Caco-2 (cell line): ENCODE data around the gene ANAPC2. TPM values are rescaled to one million over a fixed set of nuclear protein-coding genes. Genes with fewer than 3 reads are reported as not detected.
A peak's percentile ranks its signal among the peaks of the same experiment; 100 is the strongest.

ENCODE experiments used
- BruUV-seq: library from RNA; stranded (reverse); fragments of 400-500 nt; replicated peaks from 2 replicates; lab custom pipeline; 2021; lab: Mats Ljungman, UMichigan
- CTCF ChIA-PET: fragments of 300-600 bp; sonication (Branson Sonifier 250); formaldehyde crosslinking; loops from one replicate; lab custom pipeline; 2022; ENCODE audit warnings: antibody characterized with exemption; lab: Charles Lee
- POLR2A ChIA-PET: fragments of 300-600 bp; sonication (Branson Sonifier 250); formaldehyde crosslinking; loops from one replicate; lab custom pipeline; 2022; ENCODE audit warnings: antibody characterized with exemption; lab: Charles Lee
- DNase-seq, 2 experiments: peaks; one replicate each; pipeline versions ENCODE4 v3.0.0 to v3.0.0-alpha.2; 2020 to 2022
- H3K27me3 ChIP-seq: replicated peaks from 2 replicates; pipeline ENCODE4 v1.6.0; 2011; ENCODE audit warnings: low read length; ENCODE audit not compliant: control insufficient read depth, insufficient read depth
- H3K36me3 ChIP-seq: 2 replicates; pipeline ENCODE4 v1.5.1; 2011; ENCODE audit warnings: low read length; ENCODE audit not compliant: control insufficient read depth, insufficient read depth
- H3K4me1 ChIP-seq: fragments of 250-450 bp; sonication (Bioruptor Pico); 2 replicates; pipeline ENCODE4 v1.5.1; 2020; ENCODE audit warnings: mild to moderate bottlenecking
- H3K4me3 ChIP-seq: 2 replicates; pipeline ENCODE4 v1.5.1; 2011; ENCODE audit warnings: low read depth, mild to moderate bottlenecking, control low read depth, low read length
- H3K9me3 ChIP-seq: fragments of 250-450 bp; sonication (Bioruptor Pico); 2 replicates; pipeline ENCODE4 v1.5.1; 2020; ENCODE audit warnings: mild to moderate bottlenecking, moderate library complexity
- H3K27ac Mint-ChIP-seq: one replicate; pipeline ENCODE4 v1.8.0; 2022; ENCODE audit warnings: mixed read lengths; ENCODE audit not compliant: unreplicated experiment
- H3K27me3 Mint-ChIP-seq: one replicate; pipeline ENCODE4 v1.8.0; 2022; ENCODE audit warnings: mixed read lengths; ENCODE audit not compliant: insufficient read depth, unreplicated experiment
- H3K36me3 Mint-ChIP-seq: one replicate; pipeline ENCODE4 v1.8.0; 2022; ENCODE audit warnings: mild to moderate bottlenecking, mixed read lengths; ENCODE audit not compliant: insufficient read depth, unreplicated experiment
- H3K4me1 Mint-ChIP-seq: one replicate; pipeline ENCODE4 v1.8.0; 2022; ENCODE audit warnings: low read depth, mixed read lengths; ENCODE audit not compliant: unreplicated experiment
- H3K4me3 Mint-ChIP-seq: one replicate; pipeline ENCODE4 v1.8.0; 2022; ENCODE audit warnings: mild to moderate bottlenecking, moderate library complexity, mixed read lengths; ENCODE audit not compliant: unreplicated experiment
- H3K9me3 Mint-ChIP-seq: one replicate; pipeline ENCODE4 v1.8.0; 2022; ENCODE audit warnings: mixed read lengths; ENCODE audit not compliant: unreplicated experiment
- intact Hi-C: fragments of 100-400 bp; cut with micrococcal nuclease; formaldehyde crosslinking; loops from one replicate; pipeline ENCODE4 v1.10.0; 2022; ENCODE audit not compliant: unreplicated experiment
- total RNA-seq: library from RNA; stranded (reverse); gene quantifications from 2 replicates; pipeline ENCODE4 v1.2.3, GENCODE V29; 2022
- TF ChIP-seq, protein P1 (sequence below), 2 experiments: fragments of 200-600 bp in 1 of 2; IDR thresholded peaks; 1 replicate in 1 of 2; 2 replicates in 1 of 2; pipeline versions ENCODE4 v1.5.1 to v1.8.0; 2011 to 2022; ENCODE audit warnings: antibody characterized with exemption in 1 of 2, control low read depth in 1 of 2, inconsistent platforms in 1 of 2, low read depth in 1 of 2, low read length in 1 of 2, mild to moderate bottlenecking in 1 of 2, moderate library complexity in 1 of 2; ENCODE audit not compliant: insufficient read depth in 1 of 2, severe bottlenecking in 1 of 2, unreplicated experiment in 1 of 2

ANAPC2 gene
- total RNA-seq, 1 experiment from 2014 or later, result 67.5 TPM

DNA sequence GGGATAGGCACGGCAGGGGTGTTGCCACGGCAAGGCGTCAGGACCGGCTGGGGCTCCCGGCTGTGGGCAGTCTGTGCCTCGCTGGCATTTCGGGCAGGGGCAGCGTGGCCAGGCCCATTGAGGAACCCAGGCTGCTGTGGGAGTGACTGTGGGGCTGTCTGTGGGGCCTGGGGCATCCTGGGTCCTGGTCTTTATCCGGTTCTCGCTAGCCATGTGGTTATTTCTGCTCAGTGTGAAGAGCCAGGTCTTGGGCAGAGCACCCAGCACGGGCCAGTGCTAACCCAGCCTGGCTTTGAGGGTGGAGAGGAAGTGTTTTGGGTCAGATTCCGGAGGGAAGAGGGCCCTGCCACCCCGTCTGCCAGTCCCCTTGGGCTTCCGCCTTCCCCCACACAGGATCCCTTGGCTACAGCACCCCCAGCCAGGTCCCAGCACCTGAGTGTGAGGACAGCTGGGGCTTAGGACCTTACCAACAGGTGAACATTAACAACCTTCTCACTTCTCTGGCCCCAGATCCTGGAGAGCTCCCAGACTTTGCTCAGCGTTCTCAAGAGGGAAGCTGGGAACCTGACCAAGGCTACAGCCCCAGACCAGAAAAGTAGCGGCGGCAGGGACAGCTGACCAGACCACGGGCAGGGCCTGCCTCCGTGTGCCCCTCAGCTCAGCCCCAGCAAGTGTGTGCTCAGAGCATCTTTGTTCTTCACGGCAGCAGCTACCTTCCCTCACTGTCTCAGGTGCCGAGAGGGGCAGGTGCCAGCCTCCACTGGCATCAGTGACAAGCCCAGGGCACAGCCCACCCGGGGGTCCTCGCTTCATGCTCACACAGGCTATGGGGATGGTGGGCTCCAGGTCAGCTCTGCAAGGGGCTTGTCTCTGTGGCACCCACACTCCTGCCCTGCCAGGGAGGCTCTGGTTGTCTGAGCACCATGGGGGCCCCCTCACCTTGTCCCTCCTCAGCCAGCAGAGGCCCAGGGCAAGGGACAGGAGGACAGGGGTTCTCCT lies 1.2 kb upstream of the ANAPC2 start:
- Histone ChIP-seq H3K9me3 (no peaks in the 10 kb centered on the region), H3K36me3 (peaks cover 3% of the 10 kb centered on the region), H3K4me1 (peaks cover 16% of the 10 kb centered on the region), H3K4me3 (peak overlapping the region; percentile 96), H3K27me3 (no peaks in the 10 kb centered on the region)
- ChIA-PET CTCF (interaction anchor here (0.6 to 3.0 kb wide), 21 partner anchors 9 to 160 kb away, joined by 3 to 22 read pairs (median 6); partner anchors contain the start of genes LRRC26, MAN1B1, RNF224 and SAPCD2), POLR2A (interaction anchor here (0.7 to 1.8 kb wide), 14 partner anchors 9 to 143 kb away, joined by 3 to 21 read pairs (median 4); partner anchors contain the start of genes LRRC26, MAN1B1, NELFB and RNF208)
- Mint-ChIP-seq H3K4me1 (peaks cover 20% of the 10 kb centered on the region), H3K27ac (peak overlapping the region; percentile 93), H3K27me3 (no peaks in the 10 kb centered on the region), H3K4me3 (peak overlapping the region; percentile 98), H3K9me3 (no peaks in the 10 kb centered on the region), H3K36me3 (peaks cover 42% of the 10 kb centered on the region)
- no peak for DNase-seq
- TF ChIP-seq, protein P1, sequence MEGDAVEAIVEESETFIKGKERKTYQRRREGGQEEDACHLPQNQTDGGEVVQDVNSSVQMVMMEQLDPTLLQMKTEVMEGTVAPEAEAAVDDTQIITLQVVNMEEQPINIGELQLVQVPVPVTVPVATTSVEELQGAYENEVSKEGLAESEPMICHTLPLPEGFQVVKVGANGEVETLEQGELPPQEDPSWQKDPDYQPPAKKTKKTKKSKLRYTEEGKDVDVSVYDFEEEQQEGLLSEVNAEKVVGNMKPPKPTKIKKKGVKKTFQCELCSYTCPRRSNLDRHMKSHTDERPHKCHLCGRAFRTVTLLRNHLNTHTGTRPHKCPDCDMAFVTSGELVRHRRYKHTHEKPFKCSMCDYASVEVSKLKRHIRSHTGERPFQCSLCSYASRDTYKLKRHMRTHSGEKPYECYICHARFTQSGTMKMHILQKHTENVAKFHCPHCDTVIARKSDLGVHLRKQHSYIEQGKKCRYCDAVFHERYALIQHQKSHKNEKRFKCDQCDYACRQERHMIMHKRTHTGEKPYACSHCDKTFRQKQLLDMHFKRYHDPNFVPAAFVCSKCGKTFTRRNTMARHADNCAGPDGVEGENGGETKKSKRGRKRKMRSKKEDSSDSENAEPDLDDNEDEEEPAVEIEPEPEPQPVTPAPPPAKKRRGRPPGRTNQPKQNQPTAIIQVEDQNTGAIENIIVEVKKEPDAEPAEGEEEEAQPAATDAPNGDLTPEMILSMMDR (IDR thresholded peaks at IDR 0.05; ENCODE audit: insufficient read depth in 1 of 2, low read depth in 1 of 2, low read length in 1 of 2, severe bottlenecking in 1 of 2, unreplicated experiment in 1 of 2), result no peak
- intact Hi-C loops, result loop anchor here (1.0 to 2.0 kb wide), 2 partner anchors 11 to 37 kb away; partner anchors contain the start of genes RNF224 and TPRN
- no TSS peak for BruUV-seq

DNA sequence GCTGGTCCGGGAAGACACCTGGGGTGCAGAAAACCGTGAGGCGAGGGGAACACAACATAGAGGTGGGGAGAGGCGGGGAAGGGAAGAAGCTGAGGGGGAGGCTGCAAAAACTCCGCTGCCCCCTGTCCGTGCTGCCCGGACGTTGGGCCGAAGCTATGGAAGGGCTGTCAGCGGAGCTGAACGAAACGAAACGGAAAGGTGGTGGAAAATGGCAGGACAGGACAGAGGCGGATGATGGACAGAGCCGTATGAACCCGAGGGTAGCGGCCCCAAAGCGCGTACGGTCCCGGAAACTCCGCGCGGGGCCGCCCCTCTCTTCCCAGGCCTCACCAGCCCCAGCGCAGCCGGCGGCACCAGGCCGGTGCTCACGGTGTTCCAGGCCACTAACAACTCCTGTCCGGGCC lies 272 bp downstream of the ANAPC2 start:
- DNase-seq, result no peak
- peak overlapping the region; percentile 93 for H3K27ac Mint-ChIP-seq
- no peaks in the 10 kb centered on the region for H3K9me3 Mint-ChIP-seq
- peaks cover 20% of the 10 kb centered on the region for H3K4me1 Mint-ChIP-seq
- ChIA-PET CTCF (interaction anchor here (0.5 to 3.0 kb wide), 11 partner anchors 10 to 124 kb away, joined by 3 to 22 read pairs (median 9); partner anchors contain the start of genes LRRC26, RNF224, SAPCD2 and TPRN), POLR2A (interaction anchor here (0.5 to 1.8 kb wide), 7 partner anchors 12 to 459 kb away, joined by 3 to 21 read pairs (median 4); partner anchors contain the start of genes RNF208, SAPCD2 and TPRN)
- BruUV-seq, result TSS peak; percentile 67
- peak overlapping the region; percentile 98 for H3K4me3 Mint-ChIP-seq
- TF ChIP-seq, protein P1 (IDR thresholded peaks at IDR 0.05; ENCODE audit: insufficient read depth in 1 of 2, low read depth in 1 of 2, low read length in 1 of 2, severe bottlenecking in 1 of 2, unreplicated experiment in 1 of 2), result no peak
- no peaks in the 10 kb centered on the region for H3K27me3 ChIP-seq
- peak overlapping the region; percentile 96 for H3K4me3 ChIP-seq
- intact Hi-C loops, result loop anchor here (1.0 to 2.0 kb wide), 2 partner anchors 38 to 39 kb away; partner anchors contain the start of gene RNF224
- H3K27me3 Mint-ChIP-seq, result no peaks in the 10 kb centered on the region
- H3K36me3 Mint-ChIP-seq, result peaks cover 49% of the 10 kb centered on the region
- peaks cover 5% of the 10 kb centered on the region for H3K36me3 ChIP-seq
- H3K9me3 ChIP-seq, result no peaks in the 10 kb centered on the region
- peaks cover 16% of the 10 kb centered on the region for H3K4me1 ChIP-seq

DNA sequence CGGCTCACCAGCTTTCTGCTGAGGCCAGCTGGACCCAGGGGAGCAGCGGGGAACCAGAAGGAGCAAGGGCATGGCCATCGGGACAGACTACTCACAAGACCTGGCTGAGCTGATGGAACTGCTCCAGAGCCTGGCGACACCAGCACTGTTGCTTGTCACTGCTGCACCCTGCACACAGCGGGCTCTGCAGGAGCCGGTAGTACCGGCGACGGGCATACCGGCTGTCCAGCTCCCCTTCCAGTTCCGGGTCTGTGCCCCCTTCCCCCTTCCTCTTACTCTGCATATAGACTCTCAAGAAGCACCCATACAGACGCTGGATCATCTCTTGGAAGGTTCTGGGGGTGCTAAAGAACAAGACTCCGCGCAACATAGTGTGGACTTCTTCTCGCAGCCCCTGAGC lies 974 bp downstream of the ANAPC2 start:
- H3K4me3 Mint-ChIP-seq, result peak overlapping the region; percentile 98
- Histone ChIP-seq H3K36me3 (peaks cover 5% of the 10 kb centered on the region), H3K4me3 (peak overlapping the region; percentile 96), H3K4me1 (peaks cover 16% of the 10 kb centered on the region), H3K27me3 (no peaks in the 10 kb centered on the region), H3K9me3 (no peaks in the 10 kb centered on the region)
- BruUV-seq, result no TSS peak
- POLR2A ChIA-PET, result interaction anchor here (0.5 to 0.7 kb wide), 2 partner anchors 141 kb away, joined by 3 to 4 read pairs; no protein-coding TSS in a partner anchor
- peaks cover 20% of the 10 kb centered on the region for H3K4me1 Mint-ChIP-seq
- intact Hi-C loops, result no loop called here
- no peak for DNase-seq
- H3K9me3 Mint-ChIP-seq, result no peaks in the 10 kb centered on the region
- peak overlapping the region; percentile 93 for H3K27ac Mint-ChIP-seq
- peaks cover 53% of the 10 kb centered on the region for H3K36me3 Mint-ChIP-seq
- TF ChIP-seq, protein P1 (IDR thresholded peaks at IDR 0.05; ENCODE audit: insufficient read depth in 1 of 2, low read depth in 1 of 2, low read length in 1 of 2, severe bottlenecking in 1 of 2, unreplicated experiment in 1 of 2), result no peak
- no peaks in the 10 kb centered on the region for H3K27me3 Mint-ChIP-seq
- CTCF ChIA-PET, result interaction anchor here (1.0 kb wide), 1 partner anchor 40 kb away, joined by 3 read pairs; the partner anchor contains the start of gene RNF224
